GM19025 (cell line): ENCODE results near the gene NDUFA11.

Experiments
- ATAC-seq: cut with Tn5 transposase; IDR thresholded peaks from one replicate; pipeline ENCODE4 v1.9.1; 2021; ENCODE audit warnings: mild to moderate bottlenecking, low read depth, moderate library complexity; ENCODE audit not compliant: unreplicated experiment

Gene NDUFA11

DNA sequence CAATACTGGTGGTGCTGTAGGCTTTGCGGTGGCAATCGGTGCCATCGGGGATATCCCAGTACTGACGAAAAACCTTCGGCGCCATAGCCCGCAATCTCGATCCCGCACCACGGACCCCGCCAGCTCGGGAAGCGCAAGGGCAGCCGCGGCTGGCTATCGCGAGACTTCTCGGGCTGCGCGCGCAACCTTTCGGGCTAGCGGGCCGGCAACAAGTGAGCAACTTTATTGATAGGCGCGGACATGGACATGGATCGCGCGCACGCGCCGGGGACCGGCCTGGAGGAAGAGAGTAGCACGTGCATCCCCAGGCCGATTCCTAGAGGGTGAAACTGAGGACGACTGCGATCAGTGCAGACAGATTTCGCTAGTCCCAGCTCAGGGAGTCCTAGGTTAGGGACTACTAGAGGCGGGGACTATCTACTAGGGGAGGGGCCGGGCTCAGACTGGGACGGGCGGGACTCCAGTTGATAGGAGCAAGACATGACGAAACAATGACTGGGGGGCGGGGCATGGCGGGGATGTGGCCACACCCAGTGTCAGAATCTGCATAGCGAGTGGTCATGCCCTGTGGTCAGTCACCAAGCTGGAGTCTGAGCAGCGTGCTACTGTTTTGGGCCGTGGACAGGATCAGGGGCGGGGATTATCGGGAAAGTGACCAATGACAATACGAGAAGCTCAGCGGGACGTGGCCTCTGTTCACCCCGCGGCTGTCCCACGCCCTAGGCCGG is at the start of gene NDUFA11:
Gene NDUFA11 (minus strand): TSS at position 167 of the 728 bp plus-strand sequence. CDS start 82 bp downstream, at position 85.
- peak; percentile 27 for ATAC-seq

DNA sequence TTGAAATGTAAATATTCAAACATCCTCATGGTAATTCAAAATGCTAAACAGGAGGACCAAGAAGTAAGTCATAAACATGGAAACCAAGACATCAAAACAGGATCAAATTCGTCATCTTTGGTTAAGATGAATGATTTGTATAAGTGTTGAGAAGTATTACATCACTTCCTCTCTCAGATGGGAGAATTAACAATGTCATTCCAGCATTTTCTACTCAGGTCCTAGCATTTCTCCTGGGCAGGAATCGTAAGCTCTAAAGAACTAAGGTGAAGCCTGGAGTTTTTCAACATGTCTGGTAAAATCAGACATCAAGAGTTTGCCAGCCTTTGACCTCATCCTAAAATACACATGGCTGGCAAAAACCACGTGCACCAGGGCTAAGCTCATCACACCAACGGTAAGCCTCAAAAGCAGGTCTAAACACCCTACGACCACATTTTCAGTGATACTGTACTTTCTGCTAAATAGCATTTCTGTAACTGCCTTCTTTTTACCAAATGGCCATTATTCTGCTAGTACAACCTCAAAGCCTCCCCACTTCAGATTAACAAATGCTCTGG is 49.5 kb upstream of the NDUFA11 start:
- ATAC-seq, result no peak

DNA sequence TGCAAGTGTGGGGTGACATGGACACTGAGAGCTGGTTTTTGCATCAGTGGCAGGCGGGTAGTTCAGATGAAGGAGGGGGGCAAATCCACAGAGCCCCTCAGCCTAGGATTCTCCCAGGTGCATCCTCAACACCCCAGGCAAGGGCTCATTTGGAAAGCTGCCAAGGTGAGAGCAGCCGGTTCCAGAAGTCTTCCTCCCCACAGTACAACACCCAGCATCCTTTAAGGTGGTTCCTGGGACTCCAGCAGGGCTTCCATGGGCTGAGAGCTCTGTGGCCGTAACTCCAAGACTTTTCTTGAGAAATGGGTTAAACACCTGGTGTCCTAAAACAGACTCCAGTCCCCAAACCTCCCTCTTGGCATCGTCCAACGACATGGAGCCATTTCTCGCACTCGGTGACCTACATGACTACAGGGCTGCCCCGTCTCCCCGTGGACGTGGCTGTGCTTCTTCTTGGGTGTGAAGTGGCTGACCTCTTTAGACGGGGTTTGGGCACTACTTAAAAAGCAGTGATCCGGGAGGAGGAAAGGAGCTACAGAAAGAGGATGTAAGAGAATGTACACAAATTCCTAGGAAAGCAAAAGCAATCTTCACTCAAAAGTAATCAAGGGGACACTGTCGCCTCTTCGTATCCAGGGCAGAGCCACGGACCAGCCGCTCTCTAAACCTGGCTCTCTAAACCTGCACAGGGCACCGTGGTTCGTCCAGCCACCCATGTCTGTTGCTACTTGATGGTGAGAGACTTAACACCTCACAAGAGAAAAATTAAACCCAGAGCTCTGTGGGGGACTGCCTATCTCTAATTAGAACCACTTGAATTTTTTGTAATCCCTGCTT is 48.8 kb upstream of the NDUFA11 start:
- ATAC-seq, result no peak

DNA sequence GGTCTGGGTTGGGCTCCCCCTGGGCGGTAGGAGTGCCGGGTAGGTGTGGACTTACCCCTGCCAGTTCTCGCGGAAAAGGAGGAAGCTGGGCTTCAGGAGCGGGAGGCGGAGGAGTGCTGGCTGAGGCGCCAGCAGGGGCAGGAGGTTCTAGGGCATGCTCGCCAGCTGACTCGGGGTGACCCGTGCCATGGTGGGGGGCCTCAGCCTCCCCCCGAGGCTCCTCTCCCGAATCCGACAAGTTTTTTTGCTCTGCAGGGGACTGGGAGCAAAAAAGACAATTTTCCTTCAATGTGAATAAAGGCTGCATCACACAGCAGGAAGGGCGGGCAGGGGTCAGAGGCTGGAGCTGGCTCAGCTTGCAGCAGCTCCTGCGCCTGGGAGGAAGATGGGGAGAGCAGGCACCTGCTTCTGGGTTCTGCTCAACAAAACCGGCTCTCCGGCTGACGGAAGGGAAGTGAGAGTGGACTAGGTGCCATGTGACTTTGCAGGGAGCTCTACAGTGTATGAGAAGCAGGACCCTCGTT is 47.8 kb upstream of the NDUFA11 start:
- no peak for ATAC-seq

DNA sequence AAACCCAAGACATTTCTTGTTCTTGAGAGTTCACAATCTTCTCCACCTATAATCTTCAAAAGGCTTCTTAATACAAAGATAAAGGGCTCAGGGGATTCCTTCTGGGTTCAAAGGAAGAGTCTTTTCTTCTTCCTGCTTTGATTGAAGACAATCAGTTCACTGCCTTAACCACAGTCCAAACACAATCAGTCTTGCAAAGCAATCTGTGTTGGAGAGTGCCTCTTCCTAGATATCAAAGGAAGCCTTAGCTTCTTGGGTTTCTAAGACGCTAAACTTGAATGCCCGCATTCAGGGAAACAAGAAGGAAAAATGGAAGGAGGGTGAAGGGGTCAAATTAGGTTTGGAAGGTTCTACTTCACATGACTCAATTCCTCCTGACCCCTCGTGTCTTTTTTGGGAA is 47.2 kb upstream of the NDUFA11 start:
- no peak for ATAC-seq

DNA sequence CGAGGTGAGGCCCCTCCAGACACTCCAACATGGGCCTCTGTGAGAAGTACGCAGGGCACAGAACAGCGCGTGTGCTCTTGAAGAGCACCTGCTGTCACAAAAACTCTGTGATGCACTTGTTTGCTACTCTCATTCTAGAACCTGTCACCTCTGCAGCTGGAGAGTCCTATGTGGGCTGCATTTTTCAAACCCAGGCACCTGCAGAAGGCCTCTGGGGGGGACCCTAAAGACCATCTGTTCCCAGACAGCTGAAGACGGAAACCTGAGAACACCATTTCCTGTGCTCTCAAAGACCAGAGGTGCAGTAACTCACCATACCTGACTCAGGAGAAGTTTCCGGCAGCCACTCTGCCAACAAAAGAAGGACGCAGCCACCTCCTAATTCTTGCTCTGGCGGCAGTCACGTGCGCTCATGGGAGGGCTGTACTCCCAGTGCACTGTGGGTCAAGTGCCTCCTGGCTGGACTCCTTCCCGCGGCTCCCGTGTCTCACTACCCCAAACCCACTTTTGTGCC is 46.3 kb upstream of the NDUFA11 start:
- no peak for ATAC-seq

DNA sequence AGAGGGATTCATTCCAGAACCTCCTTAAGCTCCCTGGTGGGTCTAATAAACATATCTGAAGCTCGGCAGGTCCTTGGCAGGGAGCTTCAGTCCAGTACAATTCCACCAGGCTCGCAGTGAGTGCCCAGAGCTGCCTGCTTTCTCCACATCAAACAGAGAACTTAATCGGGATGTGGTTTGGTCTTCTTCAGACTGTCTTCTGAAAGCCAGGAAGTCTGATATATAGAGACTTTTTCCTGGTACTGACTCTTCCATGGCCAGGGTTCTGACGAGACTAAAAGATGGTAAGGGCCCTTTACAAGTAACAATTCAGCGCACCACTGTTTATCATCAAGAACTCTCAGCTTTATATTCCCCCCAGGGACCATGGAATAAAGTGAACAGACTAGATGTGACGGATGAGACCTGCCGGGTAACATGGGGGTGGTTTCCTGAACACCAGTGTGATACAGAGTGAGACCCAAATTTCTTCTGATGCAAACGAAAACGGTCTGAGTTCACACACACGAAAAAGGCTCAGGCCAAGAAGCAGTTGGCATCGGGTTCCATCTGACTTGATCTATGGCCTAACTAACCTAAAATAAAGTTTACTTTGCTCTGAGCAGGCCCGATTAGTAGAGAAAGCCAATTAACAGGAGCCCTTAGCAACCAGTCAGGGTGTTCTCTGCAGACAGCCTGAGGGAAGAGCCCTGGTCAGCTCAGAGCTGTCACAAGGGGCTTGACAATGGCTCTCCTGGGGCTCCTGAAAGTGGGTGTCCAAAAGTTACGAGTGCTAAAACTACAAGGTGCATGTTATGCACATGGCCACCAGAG is 45.4 kb upstream of the NDUFA11 start:
- no peak for ATAC-seq

DNA sequence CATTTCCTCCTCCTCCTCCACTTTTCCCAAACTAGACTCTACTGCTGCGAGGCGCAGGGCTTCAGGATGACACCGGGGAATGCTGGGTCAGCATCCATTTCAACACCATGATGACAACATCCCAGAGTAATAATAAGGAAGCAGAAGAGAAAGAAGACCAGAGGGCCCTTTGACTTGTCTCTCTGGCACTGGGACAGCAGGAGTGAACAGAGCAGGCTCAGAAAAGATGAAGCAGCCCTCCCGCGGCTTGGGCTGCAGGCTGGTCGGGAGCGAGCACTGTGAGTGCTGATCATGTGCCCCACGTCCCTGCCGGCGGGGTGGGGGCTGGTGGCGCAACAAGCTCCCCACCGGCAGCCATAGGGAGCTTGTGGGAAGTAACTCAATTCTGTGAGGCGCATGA is 43.8 kb upstream of the NDUFA11 start:
- ATAC-seq, result no peak

DNA sequence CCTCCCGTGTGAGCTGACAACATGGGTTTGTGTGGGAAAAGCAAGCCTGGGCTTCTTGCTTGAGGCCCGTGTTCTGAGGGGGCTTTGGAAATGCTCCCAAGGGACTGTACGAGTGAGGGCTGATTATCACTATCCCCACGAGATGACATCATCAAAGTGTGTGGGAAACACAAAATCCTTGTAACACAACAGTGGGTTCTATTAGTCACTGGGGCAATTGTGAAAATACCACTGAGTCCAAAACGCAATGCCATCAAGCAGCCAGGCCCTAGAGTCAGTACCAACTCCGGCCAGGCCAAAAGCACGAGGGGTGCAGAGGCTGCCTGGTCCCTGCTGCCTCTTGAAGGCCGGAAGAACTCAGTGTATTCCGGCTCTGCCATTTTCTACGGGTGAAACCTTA is 40.0 kb upstream of the NDUFA11 start:
- ATAC-seq, result no peak

DNA sequence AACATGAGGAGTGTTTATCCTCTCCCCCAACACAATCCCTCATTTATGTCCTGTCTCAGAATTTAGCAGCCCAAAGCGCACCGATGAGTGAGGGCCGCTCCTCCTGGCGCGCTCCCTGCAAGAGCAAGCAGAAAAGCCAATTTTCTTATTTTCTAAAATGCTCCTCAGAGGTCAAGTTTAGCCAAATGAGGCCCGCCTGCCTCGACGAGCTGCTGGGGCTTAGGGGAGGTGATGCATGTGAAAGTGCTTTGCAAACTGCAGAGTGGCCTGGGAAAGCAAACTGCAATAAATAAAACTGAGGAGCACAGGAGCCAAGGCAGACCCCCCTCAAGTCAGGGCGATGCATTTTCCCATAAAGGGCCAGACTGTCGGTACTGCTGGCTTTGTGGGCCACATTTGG is 39.5 kb upstream of the NDUFA11 start:
- ATAC-seq, result no peak

DNA sequence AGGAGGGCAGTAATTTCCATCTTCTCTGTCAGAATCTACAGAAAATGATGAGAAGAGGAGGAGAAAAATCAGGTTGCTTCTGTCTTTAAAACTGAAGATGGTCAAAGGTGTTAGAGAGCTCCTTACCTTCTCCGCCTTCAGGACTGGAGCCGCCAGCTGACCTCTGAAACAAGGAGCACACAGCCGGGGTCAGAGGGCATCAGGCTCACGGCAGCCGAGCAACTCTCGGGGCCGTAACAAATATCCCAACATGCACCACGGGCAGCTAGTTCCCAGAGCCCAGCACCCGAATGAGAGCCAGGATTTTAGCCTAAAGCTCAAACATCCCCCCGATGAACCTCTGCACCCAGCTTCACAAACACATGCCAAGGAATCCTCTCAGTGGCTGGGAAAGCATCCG is 38.1 kb upstream of the NDUFA11 start:
- ATAC-seq, result no peak

DNA sequence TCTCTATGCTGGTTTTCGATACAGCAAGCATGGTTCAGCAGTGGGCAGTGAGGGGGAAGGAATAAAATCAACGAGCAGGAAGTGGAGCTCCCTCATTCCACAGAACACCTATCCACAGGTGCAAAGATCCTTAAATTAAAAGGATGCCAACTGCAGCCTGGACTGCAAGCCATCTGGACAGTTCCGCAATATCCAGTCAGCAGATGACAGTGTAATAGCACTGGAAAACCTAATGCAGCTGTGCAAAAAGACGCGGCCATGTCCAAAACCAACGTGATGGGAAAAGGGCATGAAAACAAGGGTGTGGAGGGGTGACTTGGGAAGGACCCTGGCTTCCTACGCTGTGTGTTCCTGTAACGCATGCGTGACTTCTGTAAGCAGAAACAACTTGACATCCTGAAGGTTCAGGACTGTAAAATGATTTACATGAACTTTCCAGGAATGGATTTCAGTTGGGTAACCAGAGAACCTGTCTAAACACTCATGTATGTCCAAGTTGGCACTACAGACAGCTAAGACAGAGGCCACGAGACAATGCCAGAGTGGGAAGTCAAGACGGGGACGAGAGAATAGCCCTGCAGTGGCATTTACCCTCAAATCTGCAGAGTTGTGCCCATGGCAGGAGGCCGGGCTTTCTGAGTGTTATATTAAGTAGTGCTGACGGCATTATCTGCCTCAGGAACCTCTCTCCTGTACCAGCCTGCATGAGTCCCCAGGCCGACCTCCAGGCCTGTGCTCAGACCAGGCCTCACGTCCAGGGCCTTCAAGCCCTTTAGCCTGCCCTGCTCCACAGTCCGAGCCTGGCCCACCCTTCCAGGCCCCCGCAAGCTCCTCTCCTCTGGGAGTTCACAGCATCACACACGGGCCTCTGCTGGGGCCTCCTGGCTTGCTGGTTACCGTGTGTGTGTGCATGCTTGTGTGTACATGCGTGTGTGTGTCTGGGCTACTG is 36.9 kb upstream of the NDUFA11 start:
- ATAC-seq, result no peak

DNA sequence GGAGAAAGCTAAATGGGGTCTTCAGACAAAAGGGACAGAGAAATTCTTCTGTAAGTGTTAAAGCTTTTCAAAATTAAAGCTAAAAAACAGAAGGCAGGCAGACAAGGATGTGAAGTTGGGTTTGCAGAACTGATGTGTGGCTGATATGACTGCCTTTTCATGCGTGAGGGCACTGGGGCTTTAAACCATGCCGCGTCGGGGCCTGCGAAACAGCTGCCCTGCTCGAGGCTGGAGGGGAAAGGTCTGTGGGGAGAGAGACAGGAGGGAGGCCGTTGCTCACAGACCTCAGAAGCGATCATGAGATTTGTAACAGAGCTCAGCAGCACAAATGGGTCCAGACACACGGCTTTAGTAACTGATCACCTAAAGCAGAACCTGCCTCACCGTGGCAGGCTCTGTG is 34.0 kb upstream of the NDUFA11 start:
- no peak for ATAC-seq

DNA sequence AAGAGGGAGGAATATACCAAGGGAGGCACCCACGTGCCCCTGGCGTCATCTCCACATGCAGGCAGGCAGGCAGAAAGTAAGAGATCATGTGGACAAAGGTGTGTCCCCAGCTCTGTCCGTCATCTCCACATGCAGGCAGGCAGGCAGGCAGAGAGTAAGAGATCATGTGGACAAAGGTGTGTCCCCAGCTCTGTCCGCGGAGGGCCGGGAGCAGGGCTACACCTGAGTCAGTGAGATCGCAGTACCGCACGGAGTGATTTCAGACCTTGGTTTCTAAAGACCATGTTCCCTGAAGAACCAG is 32.7 kb upstream of the NDUFA11 start:
- no peak for ATAC-seq

DNA sequence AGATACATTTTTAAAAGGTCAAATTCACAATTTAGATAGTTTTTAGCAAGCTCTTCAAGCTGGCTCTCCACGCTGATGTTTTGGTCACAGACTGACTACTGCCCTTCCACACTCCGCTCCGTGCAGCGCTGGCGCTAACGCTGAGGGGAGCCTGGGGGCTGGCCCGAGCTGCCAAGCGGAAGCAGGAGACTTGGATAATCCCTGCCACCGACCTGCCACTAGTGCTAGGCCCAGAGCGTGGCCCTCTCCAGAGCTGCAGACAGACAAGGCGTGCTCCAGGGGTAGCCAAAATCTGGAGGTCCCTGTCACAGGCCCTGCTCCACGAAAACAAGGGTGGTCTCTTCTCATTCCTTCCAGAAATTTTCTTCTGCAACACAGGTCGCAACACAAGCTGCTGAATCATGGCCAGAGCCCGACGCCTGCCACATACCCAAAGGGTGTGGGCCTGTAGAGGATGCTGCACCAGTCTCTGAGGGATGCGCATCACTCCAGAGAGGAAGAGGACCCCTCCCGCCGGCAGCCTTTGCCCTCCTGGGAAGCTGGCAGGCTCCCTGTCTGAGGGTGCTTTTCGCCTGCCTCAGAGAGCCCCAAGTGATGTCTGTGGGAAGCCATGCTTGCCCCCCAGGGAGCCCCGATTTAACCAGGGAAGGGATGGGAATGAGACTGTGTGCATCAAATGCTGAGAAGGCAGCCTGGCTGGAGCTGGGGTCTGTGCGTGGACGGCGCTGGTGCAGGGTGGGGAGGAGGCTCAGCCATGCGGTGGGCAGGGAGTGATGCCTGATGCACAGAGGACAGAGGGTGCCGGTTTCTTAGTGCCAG is 32.1 kb upstream of the NDUFA11 start:
- no peak for ATAC-seq

DNA sequence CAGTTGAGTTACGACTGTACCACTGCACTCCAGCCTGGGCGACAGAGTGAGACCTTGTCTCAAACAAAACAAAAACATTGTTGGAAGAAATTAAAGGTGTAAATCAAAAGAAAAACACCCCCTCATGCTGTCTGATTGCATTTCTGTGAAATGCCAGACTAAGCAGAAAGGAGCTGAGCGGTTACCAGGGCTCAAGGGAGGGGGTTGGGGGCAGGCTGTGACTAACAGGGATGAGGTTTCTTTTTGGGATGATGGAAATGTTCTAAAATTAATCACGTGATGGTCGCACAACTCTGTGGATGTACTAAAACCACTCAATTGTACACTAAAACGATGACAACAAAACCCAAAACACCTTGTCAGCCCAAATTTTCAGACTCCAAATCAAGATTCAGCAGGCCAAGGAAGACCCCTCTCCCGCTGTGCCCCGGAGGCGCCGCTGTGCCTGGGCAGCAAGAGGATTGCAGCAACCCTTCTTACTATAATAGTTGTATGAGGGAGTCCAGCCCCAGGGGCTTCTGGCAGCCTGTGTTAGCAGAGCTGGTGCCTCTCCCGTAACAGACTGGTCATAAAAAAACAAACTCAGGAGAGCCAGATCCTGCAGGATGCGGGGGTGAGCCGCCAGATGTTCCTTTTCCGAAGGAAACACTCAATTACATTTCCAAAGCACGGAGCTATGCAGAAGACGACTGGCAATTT is 31.3 kb upstream of the NDUFA11 start:
- no peak for ATAC-seq

DNA sequence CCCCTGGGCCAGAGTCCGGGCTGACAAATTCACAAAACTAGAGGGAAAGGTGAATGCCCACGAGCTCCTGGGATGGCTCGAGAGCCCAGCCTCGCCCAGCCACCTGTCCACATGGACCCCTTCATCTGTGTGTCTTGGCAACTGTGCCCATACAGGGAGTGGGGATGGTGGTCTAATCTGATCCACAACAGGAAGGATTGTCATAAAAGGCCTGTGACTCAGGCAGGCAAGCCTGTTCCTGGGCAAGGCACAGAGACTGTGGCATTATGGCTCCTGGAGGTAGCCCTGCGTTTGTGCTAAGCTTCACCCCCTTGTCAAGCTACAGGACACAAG is 30.4 kb upstream of the NDUFA11 start:
- ATAC-seq, result no peak

DNA sequence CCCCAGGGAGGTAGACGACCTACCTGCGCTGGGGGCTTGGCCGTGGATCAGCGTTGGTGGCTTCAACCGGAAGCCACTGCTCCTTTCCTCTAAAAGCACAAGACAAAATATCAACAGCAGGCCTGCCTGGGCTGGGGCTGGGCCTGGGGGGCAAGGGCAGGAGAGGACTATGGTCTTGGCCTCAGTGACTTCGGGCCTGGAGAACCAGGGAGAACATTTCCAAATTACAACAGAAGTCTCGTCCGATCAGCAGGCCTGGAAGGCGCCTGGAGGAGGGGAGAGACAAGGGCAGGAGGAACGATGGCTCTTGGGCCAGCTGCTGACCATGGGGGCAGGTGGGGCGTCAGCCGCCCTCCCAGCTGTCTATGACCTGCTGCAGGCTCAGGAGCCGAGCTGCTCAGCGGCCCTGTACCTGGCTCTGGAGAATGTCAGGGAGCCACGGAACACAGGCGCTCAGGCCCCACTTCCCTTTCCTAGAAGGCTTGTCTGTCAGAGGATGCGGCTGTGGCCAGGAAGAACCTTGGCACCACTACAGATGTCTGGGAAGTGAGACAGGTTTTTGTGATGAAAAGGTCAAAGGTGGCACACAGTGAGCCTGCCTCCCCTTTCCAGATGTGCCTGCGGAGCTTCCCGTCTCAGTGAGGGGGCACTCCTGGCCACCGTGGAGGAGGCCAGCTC is 29.9 kb upstream of the NDUFA11 start:
- ATAC-seq, result no peak
